Activated T-cell treated with anti-CD3 and anti-CD28 coated beads for 4 hours (primary cell): Measurements from ENCODE around the gene LRRC37A.
"Not testable (repeated sequence)": the region's sequence is repeated elsewhere in the genome, so short reads cannot be mapped to it uniquely, and the experiment has no call there.

Source experiments
- DNase-seq: peaks from one replicate; pipeline ENCODE4 v3.0.0-alpha.2; 2020

LRRC37A gene

DNA sequence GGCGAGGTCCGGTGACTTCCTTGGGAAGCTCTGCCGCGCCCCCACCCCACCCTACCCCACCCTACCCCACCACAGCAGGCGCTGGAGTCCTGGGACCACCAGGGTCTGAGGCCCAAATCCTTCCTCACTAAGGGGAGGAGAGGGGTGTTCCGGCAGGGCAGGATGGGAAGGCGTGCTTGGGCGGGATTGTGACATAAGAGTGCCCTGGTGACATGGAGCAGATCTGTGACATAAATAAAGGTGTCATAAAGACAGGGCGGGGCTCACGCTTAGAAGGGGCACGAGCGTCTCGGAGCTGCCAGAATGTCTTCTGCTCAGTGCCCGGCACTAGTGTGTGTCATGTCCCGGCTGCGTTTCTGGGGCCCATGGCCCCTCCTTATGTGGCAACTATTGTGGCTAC lies at the start of gene LRRC37A:
Gene LRRC37A (plus strand): TSS at position 301 of the 400 bp plus-strand sequence. CDS start 3 bp downstream, at position 304.
- DNase-seq: not testable (repeated sequence)

DNA sequence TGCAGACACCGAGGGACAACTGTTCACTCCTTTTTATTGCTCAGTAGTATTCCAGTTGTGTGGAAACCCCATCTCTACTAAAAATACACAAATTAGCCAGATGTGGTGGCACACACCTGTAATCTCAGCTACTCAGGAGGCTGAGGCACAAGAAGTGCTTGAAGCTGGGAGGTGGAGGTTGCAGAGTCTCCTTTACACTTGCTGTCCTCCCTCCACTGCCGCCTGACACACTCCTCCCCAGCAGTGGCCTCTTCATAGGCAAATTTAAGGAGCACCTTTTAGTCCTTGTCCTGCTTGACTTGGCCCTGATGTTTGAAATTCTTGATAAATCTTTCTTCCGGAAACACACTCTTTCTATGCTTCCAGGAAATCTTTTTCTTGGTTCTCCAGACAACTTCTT lies 45.8 kb upstream of the LRRC37A start:
- DNase-seq: not testable (repeated sequence)

DNA sequence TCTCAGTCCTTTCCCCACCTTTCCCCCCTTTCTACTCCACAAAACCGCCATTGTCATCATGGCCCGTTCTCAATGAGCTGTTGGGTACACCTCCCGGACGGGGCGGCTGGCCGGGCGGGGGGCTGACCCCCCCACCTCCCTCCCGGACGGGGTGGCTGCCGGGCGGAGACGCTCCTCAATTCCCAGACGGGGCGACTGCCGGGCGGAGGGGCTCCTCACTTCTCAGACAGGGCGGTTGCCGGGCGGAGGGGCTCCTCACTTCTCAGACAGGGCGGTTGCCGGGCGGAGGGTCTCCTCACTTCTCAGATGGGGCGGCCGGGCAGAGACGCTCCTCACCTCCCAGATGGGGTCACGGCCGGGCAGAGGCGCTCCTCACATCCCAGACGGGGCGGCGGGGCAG lies 42.1 kb upstream of the LRRC37A start:
- DNase-seq: not testable (repeated sequence)

DNA sequence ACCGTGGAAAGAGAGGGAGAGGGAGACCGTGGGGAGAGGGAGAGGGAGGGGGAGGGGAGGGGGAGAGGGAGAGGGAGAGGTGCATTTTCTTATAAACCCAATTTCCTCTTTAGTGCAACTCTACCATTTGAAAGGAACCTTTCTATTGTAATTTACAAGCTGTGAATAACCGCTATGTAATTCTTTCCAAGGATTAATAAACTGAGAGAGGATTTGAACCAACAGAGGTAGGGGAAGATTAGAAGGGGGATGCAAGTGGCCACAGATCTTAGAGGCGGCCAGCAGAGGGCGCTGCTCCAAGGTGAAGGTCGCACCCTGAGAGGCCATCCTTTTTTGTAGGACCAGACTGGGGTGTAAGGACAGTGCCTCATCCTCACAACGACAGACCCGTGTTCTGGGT lies 41.2 kb upstream of the LRRC37A start:
- peak; percentile 68 for DNase-seq

DNA sequence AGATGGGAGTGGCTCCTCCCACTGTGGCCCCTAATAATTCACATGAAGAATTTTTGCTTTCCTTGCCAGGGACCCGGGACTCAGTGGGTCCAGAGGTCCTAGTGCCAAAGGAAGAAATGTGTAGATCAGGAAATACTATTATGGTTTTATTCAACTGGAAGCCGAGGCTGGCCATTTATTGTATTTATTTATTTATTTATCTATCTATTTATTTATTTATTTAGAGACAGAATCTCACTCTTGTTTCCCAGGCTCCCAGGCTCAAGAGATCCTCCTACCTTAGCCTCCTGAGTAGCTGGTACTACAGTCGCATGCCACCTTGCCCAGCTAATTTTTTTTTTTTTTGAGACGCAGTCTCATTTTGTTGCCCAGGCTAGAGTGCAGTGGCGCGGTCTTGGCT lies 40.7 kb upstream of the LRRC37A start:
- DNase-seq: not testable (repeated sequence)

DNA sequence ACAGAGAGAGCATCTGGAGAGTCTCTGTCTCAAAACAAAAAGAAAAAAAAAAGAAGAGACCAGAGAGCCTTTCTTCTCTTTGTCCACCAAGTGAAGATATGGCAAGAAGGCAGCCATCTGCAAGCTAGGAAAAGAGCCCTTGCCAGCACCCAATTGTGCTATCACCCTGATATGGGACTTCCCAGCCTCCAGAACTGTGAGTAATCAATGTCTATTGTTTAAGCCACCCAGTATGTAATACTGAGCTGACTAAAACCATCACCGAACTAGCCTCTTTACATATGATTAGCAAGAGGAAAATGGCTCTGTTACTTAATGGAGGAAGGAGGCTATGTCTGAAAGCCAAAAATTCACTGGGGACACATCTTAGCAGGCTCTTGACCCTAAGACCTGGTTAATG lies 38.6 kb upstream of the LRRC37A start:
- DNase-seq: not testable (repeated sequence)

DNA sequence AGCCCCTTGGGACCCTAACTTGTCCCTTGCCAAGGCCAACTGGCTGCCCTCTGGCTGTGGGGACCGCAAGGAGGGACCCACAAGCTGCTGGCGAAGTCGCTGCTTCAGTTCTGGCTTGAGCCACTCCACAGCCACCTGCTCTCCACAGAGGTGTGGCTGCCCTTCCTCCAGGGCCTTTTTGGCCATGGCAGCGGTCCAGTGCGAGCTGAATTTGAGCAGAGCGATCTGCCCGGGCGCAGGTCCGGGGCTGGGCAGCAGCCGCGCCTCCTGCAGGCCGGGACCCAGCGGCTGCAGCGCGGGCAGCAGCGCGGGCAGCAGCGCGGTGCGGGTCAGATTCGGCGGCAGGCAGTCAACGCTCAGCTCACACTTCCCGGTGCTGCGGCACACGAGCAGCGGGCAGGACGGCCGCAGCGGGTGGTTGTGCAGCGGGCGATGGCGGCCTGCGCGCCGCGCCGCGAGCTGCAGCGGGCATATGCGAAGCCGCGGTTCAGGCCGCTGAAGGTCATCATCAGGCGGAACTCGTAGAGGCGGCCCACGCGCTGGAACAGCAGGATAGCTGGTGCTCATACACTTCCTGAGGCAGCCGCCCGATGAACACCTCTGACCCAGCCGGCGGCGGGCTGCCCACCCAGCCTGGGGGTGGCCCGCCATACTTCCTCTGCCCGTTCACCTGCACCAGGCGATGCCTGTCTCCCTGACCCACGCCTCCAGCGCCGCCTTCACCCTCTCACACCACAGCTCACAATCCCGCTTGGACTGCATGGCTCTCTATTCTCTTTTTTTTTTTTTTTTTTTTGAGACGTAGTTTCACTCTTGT lies 34.9 kb upstream of the LRRC37A start:
- DNase-seq: not testable (repeated sequence)

DNA sequence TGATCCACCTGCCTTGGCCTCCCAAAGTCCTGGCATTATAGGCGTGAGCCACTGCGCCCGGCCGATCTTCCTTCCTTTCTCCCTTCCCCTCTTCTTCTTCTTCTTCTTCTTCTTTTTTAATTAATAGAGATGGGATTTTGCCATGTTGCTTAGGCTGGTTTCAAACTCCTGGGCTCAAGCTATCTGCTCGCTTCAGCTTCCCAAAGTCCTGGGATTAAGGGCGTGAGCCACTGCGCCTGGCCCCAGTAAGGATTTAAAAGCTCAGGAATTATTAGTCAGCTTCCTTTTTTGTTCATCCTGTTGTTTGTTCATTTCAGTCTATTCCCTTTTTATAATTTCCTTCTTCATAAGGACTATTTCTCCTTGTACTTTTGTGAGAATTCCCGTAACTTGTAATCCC lies 32.7 kb upstream of the LRRC37A start:
- DNase-seq: no peak

DNA sequence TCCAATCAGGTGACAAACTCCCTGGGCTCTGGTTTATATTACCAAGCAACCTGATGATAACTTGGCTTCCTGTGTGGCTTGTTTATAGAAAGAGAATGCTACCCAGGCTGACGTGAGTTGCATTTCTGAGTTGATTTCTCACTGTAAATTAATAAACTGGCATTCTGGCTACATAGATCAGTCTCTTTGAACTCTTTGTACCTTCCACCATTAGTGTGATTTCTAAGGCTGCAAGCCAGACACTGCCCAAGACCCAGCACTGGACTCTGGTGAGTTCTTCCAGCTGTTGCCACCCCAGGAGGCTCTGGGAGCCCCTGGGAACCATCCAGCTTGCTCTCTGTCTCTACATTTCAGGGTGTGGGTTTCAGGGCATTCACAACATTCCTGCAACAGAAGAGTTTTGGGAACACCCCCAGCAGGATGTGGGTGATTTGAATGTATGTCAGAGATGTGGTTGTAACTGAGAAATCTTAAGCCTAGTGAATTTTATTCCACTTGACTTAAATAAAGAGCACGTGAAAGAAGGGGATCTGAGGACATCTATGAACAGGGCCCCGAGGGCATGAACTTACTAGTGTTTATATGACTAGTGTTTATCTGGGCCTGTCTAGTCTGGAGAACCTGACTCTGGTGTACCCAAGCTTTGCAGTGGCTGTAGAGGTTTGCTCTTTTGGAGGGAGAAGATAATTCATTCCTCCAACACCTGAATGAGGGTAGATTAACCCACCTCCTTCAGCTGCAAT lies 30.3 kb upstream of the LRRC37A start:
- DNase-seq: no peak

DNA sequence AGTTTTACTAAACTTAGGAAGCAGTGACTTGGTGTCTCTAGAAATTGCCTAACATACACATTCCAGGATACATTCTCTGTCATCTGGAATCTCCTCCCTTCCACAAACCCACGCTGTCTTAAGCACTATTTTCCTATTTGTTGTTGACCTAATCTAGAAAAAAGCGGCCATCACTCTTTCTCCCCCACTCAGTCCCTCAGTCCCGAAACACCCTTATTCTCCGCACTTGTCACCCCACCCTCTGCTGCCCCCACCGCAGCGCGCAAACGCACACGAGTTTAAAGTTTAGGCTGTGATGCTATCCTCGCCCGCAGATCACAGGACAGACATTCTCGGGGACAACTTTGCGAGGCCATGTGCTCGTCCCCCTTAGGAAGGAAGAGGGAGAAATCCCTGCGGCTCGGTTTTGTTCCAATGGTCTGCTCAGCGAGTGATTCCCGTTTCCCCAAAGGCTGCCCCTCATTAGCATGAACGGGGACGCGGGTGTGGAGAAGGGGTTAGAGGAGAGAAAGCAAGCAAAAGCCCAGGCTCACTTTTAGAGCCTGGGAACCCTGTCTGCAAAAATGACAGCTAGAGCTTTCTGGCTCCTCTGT lies 28.8 kb upstream of the LRRC37A start:
- DNase-seq: peak; percentile 11

DNA sequence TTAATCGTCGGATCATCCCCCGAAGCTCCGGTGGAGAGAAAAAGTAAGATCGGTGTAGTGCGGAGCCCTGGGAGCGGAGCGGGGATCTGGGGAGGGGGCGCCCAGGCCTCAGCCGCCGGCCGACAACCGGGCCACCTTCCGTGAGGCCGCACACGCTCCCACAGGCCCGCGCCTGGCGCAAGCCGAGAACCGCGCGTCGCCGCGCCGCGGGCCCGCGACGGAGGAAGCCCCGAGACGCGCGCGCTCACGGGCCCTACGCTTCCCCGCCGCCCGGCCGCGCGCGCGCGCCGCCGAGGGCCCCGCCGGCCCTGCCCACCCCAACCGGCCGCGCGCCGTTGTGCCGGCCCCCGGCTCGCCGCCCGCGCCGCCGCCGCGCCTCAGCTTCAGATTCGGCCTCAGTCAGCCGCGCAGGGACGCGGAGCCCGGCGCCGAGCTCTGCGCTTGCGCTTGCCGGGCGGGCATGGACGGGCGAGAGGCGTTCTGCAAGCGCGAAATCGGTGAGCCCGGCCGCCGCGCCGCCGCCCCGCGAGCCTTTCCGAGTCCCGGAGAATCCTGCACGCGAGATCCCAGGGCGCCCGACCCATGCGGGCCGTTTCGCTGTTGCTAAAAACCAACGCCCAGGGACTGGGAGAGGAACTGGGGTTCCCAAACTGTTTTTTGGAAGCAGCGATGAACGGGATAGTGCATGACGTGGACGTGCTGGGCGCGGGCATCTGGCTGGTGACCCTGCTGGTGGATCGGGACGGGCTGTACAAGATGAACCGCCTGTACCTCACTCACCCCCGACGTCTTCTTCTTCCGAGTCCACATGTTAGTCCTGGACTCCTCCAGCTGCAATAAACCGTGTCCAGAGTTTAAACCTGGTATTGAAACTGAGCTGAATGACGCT lies 28.0 kb upstream of the LRRC37A start:
- peak; percentile 79 for DNase-seq

DNA sequence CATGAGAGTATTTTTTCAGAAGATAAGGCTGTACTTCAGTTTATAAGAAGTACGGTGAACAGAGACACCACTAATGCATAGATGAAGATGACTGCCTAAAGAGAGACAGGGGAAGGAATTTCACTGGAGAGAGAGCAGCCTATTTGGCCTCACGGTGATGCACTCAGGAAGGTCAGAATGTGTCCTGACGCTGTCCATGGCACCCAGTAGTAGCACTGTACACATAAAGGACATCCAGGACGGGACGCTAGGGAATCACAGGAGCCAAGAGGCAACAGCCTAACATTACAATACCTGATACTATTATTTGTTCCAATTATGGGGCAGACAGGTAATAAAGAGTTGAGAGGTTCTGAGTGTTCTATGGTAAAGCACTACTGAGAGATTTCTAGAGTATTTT lies 24.9 kb upstream of the LRRC37A start:
- no peak for DNase-seq

DNA sequence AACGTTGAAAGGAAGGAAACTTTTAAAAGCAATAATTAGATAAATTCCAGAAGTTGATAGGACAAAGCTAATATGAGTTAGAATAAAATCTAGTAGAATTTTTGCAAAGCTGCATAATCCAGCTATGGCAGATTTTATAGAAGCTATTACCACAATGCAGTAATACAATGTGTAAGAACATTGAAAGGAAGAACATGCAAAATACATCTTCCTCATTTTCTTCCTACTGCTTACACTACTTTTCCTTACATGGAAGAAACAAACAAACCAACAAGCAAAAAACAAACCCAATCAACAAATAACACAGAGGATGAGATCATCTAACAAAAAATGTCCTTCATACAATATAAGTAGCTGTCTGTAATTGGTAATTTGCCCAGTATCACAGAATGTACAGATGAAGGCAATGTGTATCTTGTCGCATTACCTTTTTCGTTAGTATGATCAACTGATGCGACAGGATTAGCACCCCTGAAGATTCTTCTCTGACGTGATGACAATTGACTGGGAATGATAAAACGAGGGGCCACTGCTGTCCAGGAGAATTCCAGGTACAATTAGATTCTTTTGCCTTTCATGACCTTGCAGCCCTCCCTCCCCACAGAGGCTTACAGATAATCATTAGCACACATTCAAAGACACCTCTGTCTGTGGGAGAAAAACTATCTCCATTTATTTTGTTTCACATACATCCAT lies 21.2 kb upstream of the LRRC37A start:
- no peak for DNase-seq

DNA sequence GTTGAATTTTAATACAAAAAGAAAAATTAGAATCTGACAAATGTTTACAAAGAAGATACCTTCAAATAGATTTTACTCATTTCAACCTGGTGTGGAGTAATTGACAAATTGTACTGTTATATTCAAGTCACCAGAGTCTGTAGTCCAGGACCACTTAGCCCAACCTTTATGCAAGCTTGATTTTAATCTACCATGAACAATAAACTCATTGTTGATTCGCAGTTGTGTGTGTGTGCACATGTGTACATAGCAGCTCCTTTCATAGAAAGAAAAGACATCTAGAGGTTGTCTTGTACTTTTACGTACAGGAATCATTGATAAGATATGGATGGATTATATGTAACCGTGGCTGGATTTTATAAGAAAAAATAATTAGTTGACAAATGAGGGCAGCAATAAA lies 20.7 kb upstream of the LRRC37A start:
- DNase-seq: no peak

DNA sequence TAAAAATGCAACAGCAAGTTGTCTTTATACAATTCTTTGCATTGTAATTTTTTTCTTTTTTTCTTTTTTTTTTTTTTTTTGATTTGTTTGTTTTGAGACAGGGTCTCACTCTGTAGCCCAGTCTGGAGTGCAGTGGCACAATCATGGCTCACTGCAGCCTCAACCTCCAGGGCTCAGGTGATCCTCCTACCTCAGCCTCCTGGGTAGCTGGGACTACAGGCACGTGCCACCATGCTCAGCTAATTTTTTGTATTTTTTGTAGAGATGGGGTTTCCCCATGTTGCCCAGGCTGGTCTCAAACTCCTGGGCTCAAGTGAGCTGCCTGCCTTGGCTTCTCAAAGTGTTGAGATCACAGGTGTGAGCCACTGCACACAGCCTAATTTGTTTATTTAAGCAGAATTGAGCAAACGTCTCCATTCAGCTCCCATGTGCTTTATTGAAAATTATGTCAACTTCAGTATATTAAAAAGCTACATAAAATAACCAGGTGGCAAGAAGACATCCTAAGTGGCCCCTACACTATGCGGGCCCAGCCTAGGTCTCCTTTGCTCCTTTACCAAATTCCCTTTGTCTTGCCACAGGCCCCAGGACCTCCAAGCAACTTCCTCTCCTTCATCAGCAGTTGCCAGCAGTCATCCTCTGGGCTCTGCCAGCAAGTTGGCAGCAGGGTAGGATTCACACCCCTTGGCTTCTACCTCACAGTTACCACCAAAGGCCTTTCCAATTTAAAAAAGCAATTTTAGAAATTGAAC lies 18.0 kb upstream of the LRRC37A start:
- DNase-seq: not testable (repeated sequence)

DNA sequence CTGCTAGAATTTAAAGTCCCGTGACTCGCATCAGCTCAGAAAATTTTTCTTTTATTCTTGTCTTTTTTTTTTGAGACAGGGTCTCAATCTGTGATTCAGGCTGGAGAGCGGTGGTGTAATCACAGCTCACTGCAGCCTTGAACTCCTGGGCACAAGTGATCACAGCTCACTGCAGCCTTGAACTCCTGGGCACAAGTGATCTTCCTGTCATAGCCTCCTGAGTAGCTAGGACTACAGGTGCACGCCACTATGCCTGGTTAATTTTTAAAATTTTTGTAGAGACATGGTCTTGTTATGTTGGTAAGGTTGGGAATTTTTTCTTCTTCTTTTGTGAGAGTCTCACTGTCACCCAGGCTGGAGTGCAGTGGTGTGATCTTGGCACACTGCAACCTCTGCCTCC lies 13.6 kb upstream of the LRRC37A start:
- DNase-seq: not testable (repeated sequence)

DNA sequence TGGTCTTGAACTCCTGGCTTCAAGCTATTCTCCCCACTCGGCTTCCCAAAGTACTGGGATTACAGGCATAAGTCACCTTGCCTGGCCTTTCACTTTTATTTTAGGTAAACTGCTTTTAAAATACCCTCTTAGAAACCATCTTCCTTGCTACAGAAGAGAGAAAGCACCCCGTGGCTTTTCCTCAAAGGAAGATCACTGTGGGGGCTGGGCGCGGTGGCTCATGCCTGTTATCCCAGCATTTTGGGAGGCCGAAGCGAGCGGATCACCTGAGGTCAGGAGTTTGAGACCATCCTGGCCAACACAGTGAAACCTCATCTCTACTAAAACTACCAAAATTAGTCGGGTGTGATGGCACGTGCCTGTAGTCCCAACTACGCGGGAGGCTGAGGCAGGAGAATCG lies 12.3 kb upstream of the LRRC37A start:
- not testable (repeated sequence) for DNase-seq

DNA sequence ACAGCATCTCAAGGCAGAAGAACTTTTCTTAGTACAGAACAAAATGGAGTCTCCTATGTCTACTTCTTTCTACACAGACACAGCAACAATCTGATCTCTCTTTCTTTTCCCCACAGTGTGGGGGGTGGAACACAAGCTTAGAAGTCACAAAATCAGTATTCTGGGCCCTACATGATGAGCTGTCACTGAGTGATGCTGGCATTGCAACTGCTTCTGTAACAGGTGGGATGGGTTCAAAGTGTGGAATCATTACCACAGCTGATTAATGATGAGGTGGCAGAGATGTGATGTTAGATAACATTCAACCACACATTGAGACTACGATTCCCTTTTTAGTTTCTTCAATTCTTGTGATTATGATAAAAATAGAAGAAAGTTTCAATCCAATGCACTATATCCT lies 10.5 kb upstream of the LRRC37A start:
- DNase-seq: peak; percentile 42

DNA sequence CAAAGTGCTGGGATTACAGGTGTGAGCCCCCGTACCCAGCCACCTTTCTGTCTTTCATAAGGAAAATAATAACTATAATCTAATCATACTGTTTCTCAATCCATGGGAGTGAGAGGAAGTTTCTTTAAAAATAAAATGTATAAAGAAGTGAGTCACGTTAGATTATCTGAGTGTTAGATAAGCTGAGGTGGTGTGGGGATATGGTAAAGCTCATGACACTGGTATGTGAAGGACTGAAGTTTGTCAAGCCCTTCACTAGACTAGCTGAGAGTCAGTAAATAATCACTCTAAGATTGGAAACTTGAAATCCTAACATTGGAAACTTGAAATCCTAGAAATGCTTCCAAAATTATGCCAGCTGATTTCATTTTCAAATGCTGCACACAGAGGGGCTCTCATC lies 9.4 kb upstream of the LRRC37A start:
- DNase-seq: not testable (repeated sequence)

DNA sequence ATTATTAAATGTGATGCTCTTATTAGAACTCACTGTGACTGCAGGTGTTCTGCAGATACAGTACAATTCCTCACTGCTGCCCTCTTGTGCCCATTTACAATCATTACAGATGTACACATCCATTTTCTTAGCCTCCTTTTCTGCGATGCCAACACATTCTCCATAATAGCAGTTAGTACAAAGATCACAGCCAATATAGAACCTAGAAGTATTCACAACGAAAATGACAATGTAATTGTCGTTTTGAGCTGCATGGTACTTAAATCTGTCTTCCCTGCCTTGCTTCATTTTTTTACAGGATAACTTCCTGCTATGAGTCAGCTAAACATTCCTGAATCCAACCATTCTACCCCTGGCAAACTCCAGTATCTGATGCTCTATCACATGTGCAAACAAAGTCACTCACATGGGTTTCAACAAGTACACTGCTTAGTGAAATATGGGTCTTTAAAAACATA lies 8.1 kb upstream of the LRRC37A start:
- peak; percentile 68 for DNase-seq

DNA sequence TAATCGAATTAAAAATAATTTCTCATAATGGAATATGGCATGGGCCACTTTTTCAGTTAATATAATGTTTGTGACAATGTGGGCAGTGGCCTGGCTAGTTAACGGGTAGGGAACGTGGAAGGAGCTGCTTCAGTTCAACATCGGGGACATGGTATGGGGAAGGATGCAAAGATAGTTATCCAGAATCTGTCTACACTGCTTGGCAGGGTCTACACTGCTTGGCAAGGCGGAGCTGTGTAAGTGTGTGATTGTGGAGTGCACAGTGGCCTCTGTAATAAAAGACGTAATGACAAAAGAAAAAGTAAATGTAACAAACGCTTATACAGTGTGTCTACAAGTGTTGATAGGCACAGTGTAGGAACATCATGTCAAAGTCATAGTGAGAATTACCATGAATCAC lies 7.3 kb upstream of the LRRC37A start:
- not testable (repeated sequence) for DNase-seq
